Activated CD8-positive, alpha-beta T cell treated with anti-CD3 and anti-CD28 coated beads, Interleukin-2, amount 10 ng/mL, durations not matched to agents 7 days and 5 days (primary cell): ENCODE measurements around the gene ITPK1. TPM values are rescaled to one million over a fixed set of nuclear protein-coding genes. Genes with fewer than 3 reads are reported as not detected.

ENCODE experiments used
- ATAC-seq: fragments of 150-1000 bp; cut with Tn5 transposase; one replicate; pipeline ENCODE4 v1.10.0; 2021; ENCODE audit warnings: moderate library complexity
- CTCF ChIA-PET: fragments of 350-600 bp; sonication (Branson Sonifier 250); formaldehyde crosslinking; loops from one replicate; lab custom pipeline; 2021; ENCODE audit warnings: antibody characterized with exemption; lab: Charles Lee
- POLR2A ChIA-PET: fragments of 350-600 bp; sonication (Branson Sonifier 250); formaldehyde crosslinking; loops from one replicate; lab custom pipeline; 2021; ENCODE audit warnings: antibody characterized with exemption; lab: Charles Lee
- DNase-seq: peaks from one replicate; pipeline ENCODE4 v3.0.0-alpha.2; 2020
- H3K27ac Mint-ChIP-seq: one replicate; pipeline ENCODE4 v1.8.0; 2021; ENCODE audit warnings: mild to moderate bottlenecking, mixed read lengths
- H3K27me3 Mint-ChIP-seq: one replicate; pipeline ENCODE4 v1.8.0; 2021; ENCODE audit warnings: low read depth, mixed read lengths
- H3K36me3 Mint-ChIP-seq: one replicate; pipeline ENCODE4 v1.8.0; 2021; ENCODE audit warnings: low read depth, mixed read lengths
- H3K4me1 Mint-ChIP-seq: one replicate; pipeline ENCODE4 v1.8.0; 2021; ENCODE audit warnings: low read depth, mixed read lengths
- H3K4me3 Mint-ChIP-seq: one replicate; pipeline ENCODE4 v1.8.0; 2021; ENCODE audit warnings: mild to moderate bottlenecking, mixed read lengths
- H3K9me3 Mint-ChIP-seq: one replicate; pipeline ENCODE4 v1.8.0; 2022; ENCODE audit warnings: mixed read lengths; ENCODE audit not compliant: insufficient read depth
- total RNA-seq, 2 experiments: library from RNA; stranded (reverse); gene quantifications; one replicate each; pipeline ENCODE4 v1.2.3, GENCODE V29; 2021

ITPK1 gene
- total RNA-seq, 2 experiments from 2014 or later, result 103 to 107 TPM

DNA sequence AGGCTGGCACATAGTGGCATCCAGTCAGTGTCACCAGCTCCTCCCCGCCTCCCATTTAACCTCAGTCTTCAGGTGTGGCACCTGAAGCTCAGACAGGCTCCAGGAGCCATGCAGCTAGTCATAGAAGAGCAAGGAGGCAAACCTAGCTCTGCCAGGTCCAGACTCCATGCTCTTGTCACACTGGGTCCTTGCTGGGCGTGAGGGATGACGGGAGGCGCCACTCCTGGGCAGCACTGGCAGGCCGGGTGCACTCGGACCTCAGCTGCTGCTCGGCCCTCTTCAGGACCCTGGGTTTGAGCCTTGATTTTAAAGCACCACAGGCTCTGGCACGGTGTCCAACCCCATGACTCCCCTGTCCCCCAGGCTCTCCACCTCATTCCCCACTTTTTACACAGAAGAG, 24.1 kb downstream of the ITPK1 start:
- H3K27me3 Mint-ChIP-seq, result no peaks in the 10 kb centered on the region
- H3K36me3 Mint-ChIP-seq, result peaks cover 10% of the 10 kb centered on the region
- ChIA-PET POLR2A (no interaction called here), CTCF (interaction anchor here (1.3 to 2.5 kb wide), 2 partner anchors 10 to 21 kb away, joined by 4 to 13 read pairs; no protein-coding TSS in a partner anchor)
- H3K4me1 Mint-ChIP-seq, result peaks cover 56% of the 10 kb centered on the region
- no peak for ATAC-seq
- H3K4me3 Mint-ChIP-seq, result no peak overlapping the region
- no peaks in the 10 kb centered on the region for H3K9me3 Mint-ChIP-seq
- H3K27ac Mint-ChIP-seq, result peak overlapping the region; percentile 25
- no peak for DNase-seq

DNA sequence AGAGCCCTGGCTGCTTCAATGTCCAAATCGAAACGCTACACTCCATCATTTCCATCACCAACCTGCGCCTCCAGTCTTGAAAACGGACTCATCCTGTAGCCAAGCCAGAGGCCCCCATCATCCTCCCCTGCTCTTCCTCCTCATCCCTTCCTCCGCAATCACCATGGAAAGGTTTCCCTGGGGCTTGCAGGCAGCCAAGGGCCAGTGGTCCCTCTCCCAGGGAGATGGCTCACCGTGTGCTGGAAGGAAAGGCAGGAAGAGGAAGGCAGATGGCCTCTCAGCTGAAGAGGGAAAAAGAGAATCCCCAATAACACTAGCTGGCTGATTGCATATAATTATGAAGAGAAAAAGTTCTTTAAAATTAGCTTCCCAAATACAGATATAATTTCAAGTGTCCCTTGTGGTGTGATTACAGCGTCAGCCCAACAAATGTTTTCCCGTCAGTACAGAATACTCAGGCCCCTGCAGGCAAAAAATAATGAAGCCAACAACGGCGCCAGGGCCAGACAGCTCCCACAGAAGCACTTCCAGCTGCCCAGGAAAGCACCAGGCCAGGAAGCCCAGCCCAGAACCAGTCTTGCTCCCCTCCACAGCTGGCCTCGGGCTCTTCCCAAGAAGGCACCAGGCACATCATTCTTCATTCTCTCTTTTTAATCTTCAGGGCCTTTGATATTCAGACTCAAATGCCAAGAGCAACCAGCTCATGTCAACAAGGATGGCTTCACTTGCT, 24.7 kb downstream of the ITPK1 start:
- peaks cover 6% of the 10 kb centered on the region for H3K36me3 Mint-ChIP-seq
- no peak overlapping the region for H3K4me3 Mint-ChIP-seq
- no peaks in the 10 kb centered on the region for H3K27me3 Mint-ChIP-seq
- POLR2A ChIA-PET, result no interaction called here
- peaks cover 56% of the 10 kb centered on the region for H3K4me1 Mint-ChIP-seq
- no peak overlapping the region for H3K27ac Mint-ChIP-seq
- no peaks in the 10 kb centered on the region for H3K9me3 Mint-ChIP-seq
- CTCF ChIA-PET, result interaction anchor here (1.3 to 2.5 kb wide), 2 partner anchors 11 to 22 kb away, joined by 4 to 13 read pairs; no protein-coding TSS in a partner anchor
- no peak for ATAC-seq
- no peak for DNase-seq

GRCh38 chr14:93089521-93090269, 26.0 kb downstream of the ITPK1 start:
- Mint-ChIP-seq H3K9me3 (no peaks in the 10 kb centered on the region), H3K4me1 (peaks cover 55% of the 10 kb centered on the region), H3K27me3 (no peaks in the 10 kb centered on the region), H3K4me3 (no peak overlapping the region), H3K36me3 (peaks cover 8% of the 10 kb centered on the region), H3K27ac (peak overlapping the region; percentile 15)
- no peak for DNase-seq
- no peak for ATAC-seq
- ChIA-PET POLR2A (interaction anchor here (0.5 to 0.9 kb wide), 2 partner anchors 14 to 157 kb away, joined by 4 read pairs; no protein-coding TSS in a partner anchor), CTCF (interaction anchor here (1.0 to 5.1 kb wide), 2 partner anchors 23 to 55 kb away, joined by 3 to 28 read pairs; no protein-coding TSS in a partner anchor)

DNA sequence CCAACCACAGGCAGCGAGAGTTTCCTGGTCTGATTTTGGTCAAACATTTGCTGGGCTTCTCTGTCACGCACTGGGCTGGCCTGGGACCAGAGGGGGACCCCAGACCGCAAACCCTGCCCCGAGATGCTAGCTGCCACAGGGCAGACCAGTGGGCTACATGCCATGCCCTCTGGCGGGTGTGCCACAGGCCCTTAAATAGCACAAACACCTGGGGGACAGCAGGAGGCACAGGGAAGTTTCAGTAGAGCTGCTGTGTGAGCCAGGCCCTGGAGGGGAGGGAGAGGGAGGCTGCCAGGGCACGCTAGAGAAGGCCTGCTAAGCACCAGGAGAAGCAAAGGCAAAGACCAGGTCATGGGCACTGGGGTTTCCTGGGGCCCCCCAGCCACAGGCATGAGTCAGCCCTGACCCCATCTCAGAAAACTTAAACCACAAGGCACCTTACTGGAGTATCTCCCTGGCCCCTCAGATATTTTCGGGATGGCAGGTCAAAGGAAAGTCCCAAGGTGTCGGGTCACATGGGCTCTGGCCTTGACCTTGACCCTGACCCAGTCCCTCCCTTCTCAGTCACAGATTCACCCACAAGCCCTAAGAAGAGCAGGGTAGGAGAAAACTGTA, 29.2 kb downstream of the ITPK1 start:
- H3K4me3 Mint-ChIP-seq, result peak overlapping the region; percentile 26
- POLR2A ChIA-PET, result interaction anchor here (1.1 to 1.6 kb wide), 2 partner anchors 17 to 25 kb away, joined by 3 read pairs; no protein-coding TSS in a partner anchor
- H3K27me3 Mint-ChIP-seq, result no peaks in the 10 kb centered on the region
- no peaks in the 10 kb centered on the region for H3K9me3 Mint-ChIP-seq
- H3K27ac Mint-ChIP-seq, result peak overlapping the region; percentile 87
- peaks cover 29% of the 10 kb centered on the region for H3K36me3 Mint-ChIP-seq
- DNase-seq (no peak), ATAC-seq (peak; percentile 41)
- peaks cover 83% of the 10 kb centered on the region for H3K4me1 Mint-ChIP-seq
- CTCF ChIA-PET, result interaction anchor here (5.1 kb wide), 1 partner anchor 27 kb away, joined by 28 read pairs; no protein-coding TSS in a partner anchor

DNA sequence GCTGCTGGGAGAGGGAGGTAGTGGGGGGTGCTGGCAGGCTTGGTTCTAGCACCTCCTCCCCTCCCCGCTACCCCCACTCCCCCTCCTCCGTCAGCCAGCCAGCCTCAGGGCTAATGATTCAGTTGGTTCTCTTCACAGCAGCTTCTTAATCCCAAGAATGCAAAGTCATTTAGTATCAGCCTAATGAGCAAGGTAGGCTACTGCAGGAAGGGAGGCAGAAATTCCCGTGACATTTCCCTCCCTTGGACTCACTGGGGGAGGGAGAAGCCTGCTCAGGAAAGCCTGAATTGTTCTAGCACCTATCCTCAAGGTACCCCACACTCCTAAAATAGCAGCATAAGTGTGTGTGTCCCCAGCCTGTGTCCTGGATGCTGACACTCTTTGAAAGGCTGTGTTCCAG, 29.8 kb downstream of the ITPK1 start:
- H3K4me1 Mint-ChIP-seq, result peaks cover 81% of the 10 kb centered on the region
- ATAC-seq, result no peak
- peak overlapping the region; percentile 87 for H3K27ac Mint-ChIP-seq
- H3K27me3 Mint-ChIP-seq, result no peaks in the 10 kb centered on the region
- no peaks in the 10 kb centered on the region for H3K9me3 Mint-ChIP-seq
- CTCF ChIA-PET, result interaction anchor here (5.1 kb wide), 1 partner anchor 27 kb away, joined by 28 read pairs; no protein-coding TSS in a partner anchor
- POLR2A ChIA-PET, result interaction anchor here (1.1 to 1.6 kb wide), 2 partner anchors 18 to 25 kb away, joined by 3 read pairs; no protein-coding TSS in a partner anchor
- peaks cover 29% of the 10 kb centered on the region for H3K36me3 Mint-ChIP-seq
- H3K4me3 Mint-ChIP-seq, result no peak overlapping the region
- no peak for DNase-seq

DNA sequence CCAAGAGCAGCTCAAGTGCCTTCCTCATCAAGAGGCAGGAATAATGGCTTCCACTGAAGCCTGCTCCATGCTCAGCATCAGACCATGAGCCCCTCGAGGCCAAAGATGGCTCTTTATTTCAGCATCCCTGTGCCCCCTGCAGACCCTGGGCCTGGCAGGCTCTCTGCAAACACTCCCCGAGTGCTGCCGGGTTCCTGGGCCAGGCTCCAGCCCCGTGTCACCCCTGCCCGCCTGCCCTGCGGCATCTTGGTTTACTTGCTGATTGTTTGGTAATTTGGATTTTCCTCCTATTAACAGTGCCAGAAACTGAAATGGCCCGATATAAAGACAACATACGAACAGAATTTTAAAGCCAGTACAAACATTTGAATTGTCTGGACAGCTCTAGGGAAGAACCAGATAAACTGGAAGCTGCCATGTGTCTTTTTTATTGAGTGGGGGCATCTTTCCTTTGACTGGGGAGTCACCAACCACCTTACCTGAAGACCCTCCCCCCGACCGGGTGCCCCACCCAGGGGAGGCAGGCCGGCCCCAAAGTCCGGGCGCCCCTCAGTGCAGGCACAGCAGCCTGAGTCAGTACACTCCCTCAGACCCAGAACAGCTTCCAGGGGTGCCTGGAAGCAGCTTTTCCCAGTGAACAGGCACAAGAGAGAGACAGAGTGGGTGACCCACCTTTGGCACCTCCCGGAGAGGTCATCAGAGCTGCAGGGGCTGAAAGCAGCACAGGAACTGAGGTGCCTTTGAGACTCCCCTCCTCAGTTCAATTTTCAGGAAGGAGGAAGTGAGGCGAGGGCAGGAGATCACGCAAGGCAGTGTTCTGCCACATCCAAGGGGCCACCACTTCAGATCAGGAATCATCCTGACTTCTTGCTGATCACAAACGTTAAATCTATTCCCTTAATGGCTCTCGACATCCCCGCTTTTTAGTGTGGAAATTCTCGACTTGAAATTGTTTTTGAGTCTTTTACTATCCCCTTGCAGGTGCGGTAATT, 30.6 kb downstream of the ITPK1 start:
- POLR2A ChIA-PET, result interaction anchor here (1.0 to 1.6 kb wide), 3 partner anchors 19 to 28 kb away, joined by 3 to 4 read pairs (median 3); no protein-coding TSS in a partner anchor
- H3K27me3 Mint-ChIP-seq, result no peaks in the 10 kb centered on the region
- peaks cover 79% of the 10 kb centered on the region for H3K4me1 Mint-ChIP-seq
- ATAC-seq (no peak), DNase-seq (no peak)
- peak overlapping the region; percentile 87 for H3K27ac Mint-ChIP-seq
- H3K4me3 Mint-ChIP-seq, result peak overlapping the region; percentile 47
- H3K36me3 Mint-ChIP-seq, result peaks cover 29% of the 10 kb centered on the region
- CTCF ChIA-PET, result interaction anchor here (0.7 to 5.1 kb wide), 4 partner anchors 11 to 29 kb away, joined by 3 to 30 read pairs (median 16); partner anchors contain the start of gene ITPK1
- H3K9me3 Mint-ChIP-seq, result no peaks in the 10 kb centered on the region

DNA sequence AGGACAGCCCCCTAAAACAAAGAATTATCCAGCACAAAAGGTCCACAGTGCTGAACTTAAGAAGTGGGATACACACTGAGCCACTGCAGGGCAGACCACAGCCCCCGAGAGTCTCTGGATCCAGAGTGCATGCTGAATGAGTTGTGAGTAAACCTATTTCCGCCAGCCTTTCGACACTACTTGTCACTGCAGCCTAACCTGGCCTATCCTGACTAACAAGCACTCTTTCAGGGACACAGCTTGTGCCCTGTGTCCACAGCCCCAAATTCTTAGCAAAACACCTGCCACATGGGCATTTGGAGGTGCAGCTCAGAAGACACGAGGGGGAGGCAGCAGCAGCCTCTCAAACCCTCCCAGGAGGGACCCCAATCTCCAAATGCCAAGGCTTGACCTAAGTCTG, 31.3 kb downstream of the ITPK1 start:
- no peak for DNase-seq
- peak overlapping the region; percentile 48 for H3K27ac Mint-ChIP-seq
- ChIA-PET CTCF (interaction anchor here (0.7 to 4.7 kb wide), 3 partner anchors 11 to 30 kb away, joined by 3 to 30 read pairs (median 4); partner anchors contain the start of gene ITPK1), POLR2A (interaction anchor here (1.0 to 1.1 kb wide), 2 partner anchors 19 to 29 kb away, joined by 3 to 4 read pairs; no protein-coding TSS in a partner anchor)
- no peaks in the 10 kb centered on the region for H3K9me3 Mint-ChIP-seq
- H3K27me3 Mint-ChIP-seq, result no peaks in the 10 kb centered on the region
- peak overlapping the region; percentile 47 for H3K4me3 Mint-ChIP-seq
- ATAC-seq, result no peak
- H3K36me3 Mint-ChIP-seq, result peaks cover 33% of the 10 kb centered on the region
- peaks cover 80% of the 10 kb centered on the region for H3K4me1 Mint-ChIP-seq

- peaks cover 82% of the 10 kb centered on the region for H3K4me1 Mint-ChIP-seq
- H3K4me3 Mint-ChIP-seq, result no peak overlapping the region
- ChIA-PET CTCF (interaction anchor here (1.6 to 4.7 kb wide), 2 partner anchors 10 to 30 kb away, joined by 4 to 30 read pairs; partner anchors contain the start of gene ITPK1), POLR2A (interaction anchor here (1.1 kb wide), 1 partner anchor 20 kb away, joined by 3 read pairs; no protein-coding TSS in a partner anchor)
- no peaks in the 10 kb centered on the region for H3K27me3 Mint-ChIP-seq
- no peaks in the 10 kb centered on the region for H3K9me3 Mint-ChIP-seq
- peaks cover 37% of the 10 kb centered on the region for H3K36me3 Mint-ChIP-seq
- no peak for ATAC-seq
- peak overlapping the region; percentile 71 for H3K27ac Mint-ChIP-seq
- no peak for DNase-seq
Measured at GRCh38 chr14:93083917-93084316, 31.8 kb downstream of the ITPK1 start.

DNA sequence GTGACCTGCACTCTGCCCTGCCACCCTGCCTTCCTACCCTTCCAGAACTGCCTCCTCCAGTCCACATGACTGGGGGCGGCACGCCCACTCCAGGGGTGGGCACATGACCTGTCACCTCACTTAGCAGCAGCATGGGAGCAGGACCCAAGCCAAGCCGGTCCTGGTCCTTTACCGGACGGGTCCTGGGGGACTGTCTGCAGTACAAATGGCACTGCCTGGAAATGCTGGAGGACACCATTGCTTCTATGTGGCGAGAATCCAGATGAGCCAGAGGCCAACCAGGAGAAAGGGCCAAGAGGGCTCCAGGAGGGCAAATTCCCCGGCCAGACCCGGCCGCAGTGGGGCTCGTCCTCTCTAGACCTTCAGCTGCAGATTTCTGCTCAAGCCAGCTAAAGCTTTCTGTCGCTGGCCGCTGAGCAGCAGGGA, 33.1 kb downstream of the ITPK1 start:
- ATAC-seq, result peak; percentile 8
- Mint-ChIP-seq H3K27me3 (no peaks in the 10 kb centered on the region), H3K27ac (peak overlapping the region; percentile 91), H3K4me1 (peaks cover 87% of the 10 kb centered on the region), H3K4me3 (no peak overlapping the region), H3K36me3 (peaks cover 38% of the 10 kb centered on the region), H3K9me3 (no peaks in the 10 kb centered on the region)
- no peak for DNase-seq
- POLR2A ChIA-PET, result interaction anchor here (1.6 kb wide), 1 partner anchor 16 kb away, joined by 11 read pairs; no protein-coding TSS in a partner anchor
- CTCF ChIA-PET, result interaction anchor here (1.1 to 4.7 kb wide), 3 partner anchors 11 to 48 kb away, joined by 4 to 30 read pairs (median 5); partner anchors contain the start of gene ITPK1
